GM21447 (cell line): Measurements from ENCODE around the gene SZRD1.
A peak's percentile ranks its signal among the peaks of the same experiment; 100 is the strongest.

Experiments used
- ATAC-seq: cut with Tn5 transposase; IDR thresholded peaks from one replicate; pipeline ENCODE4 v1.9.1; 2021; ENCODE audit not compliant: unreplicated experiment

SZRD1 gene

DNA sequence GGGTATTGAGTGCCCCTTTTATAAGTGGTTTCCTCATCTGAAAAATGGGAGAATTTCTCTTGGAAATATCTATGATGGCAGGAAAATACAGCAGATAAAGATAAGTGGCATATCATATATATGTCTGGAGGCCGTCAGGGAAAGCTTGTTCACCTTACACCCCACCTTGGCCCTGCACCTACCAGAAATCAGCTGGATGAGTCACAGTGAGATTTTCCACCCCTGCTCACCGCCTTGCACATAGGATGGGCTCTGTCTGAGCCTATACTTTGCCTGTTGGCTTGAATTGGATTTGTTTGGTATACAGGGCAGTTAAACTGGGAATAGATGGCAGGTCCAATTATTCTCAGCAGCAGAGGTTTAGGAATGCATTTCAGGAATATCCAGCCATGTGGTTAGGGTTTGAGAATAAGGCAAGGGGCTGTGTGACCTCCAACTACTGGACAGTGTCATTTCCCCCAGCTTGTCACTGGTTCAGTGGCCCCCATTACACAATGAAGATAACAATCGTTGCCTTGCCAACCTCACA lies 70.0 kb downstream of the SZRD1 start, which contains the start of gene SPATA21:
Gene SPATA21, minus strand, starts transcription at position 479 of the 529 bp plus-strand sequence. CDS start 6,053 bp downstream, outside the sequence.
- no peak for ATAC-seq

DNA sequence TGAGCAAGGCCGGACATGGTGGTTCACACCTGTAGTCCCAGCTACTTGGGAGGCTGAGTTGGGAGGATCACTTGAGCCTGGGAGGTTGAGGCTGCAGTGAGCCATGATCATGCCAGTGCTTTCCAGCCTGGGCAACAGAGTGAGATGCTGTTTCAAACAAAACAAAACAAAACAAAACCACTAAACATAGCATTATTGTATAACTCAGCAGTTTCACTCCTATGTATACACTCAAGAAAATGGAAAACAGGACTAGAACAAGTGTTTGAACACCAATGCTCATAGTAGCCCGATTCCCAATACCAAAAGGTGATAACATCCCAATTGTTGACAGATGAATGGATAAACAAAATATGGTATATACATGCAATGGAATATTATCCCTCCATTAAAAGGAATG lies 71.5 kb downstream of the SZRD1 start:
- no peak for ATAC-seq

DNA sequence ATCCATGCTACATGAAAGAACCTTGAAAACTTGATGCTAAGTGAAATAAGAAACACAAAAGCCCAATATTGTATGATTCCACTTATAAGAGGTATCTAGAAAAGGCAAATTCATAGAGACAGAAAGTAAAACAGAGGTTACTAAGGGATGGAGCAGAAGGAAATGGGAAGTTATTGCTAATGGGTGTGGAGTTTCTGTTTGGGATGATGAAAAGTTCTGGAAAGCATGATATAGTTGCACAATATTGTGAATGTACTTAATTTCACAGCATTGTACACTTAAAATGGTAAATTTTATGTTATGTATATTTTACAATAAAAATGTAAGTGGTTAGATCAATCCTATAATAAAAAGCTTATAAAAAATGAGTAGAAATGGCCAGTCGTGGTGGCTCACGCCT lies 71.9 kb downstream of the SZRD1 start:
- ATAC-seq: no peak

DNA sequence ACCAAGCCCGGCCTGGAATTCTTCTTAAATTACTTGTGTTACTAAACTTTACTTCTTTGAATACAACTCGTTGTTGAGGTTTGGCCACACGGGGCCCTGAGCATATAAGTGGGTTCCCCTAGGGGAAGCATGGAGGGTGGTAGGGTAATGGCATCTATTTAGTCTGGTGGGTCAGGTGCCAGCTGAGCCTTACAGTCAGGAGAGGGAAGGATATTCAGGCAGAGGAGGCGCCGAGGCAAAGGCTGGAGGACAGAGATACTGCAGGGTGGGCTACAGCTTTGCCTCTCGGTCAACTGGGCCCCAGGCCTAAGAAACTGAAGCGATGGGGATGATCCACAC lies 73.1 kb downstream of the SZRD1 start:
- peak; percentile 15 for ATAC-seq

DNA sequence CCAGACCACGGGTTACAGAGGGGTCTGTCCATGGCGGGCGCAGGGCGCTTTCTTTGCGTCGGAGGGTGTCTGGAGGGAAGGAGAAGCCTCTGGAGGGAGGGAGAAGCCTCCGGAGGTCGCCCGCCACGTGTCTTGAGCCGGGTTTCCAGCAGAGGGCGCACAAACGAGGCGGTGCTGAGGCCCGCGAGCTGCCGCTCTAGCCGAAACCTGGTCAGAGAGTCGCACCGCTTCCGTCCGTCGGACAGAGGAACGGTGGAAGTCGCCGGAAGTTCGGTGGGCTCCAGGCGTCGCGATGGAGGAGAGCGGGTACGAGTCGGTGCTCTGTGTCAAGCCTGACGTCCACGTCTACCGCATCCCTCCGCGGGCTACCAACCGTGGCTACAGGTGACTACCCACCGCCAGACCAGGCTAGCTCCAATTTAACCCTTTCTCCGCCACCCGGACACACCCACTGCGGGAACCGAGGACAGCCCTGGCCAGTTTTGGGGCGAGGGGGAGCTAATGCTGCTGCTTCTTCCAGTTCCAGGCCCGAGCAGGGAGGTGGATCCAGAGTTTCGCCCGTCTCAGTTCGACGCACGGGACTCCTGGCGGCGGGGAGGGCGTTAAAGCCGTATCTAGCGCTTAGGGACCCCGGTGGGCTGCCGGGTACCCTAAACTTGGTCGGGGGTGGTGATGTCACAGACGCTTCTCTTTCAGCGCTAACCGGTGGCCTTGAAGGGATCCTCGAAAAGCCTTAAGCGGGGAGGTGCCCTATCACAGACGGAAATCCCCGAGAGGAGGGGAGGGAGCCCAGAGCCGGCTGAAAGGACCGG lies 73.6 kb downstream of the SZRD1 start, which contains the start of gene NECAP2:
Gene NECAP2, plus strand, starts transcription at position 255 of the 812 bp plus-strand sequence. Its CDS starts 38 bp downstream, at position 293.
- ATAC-seq: peak; percentile 82

DNA sequence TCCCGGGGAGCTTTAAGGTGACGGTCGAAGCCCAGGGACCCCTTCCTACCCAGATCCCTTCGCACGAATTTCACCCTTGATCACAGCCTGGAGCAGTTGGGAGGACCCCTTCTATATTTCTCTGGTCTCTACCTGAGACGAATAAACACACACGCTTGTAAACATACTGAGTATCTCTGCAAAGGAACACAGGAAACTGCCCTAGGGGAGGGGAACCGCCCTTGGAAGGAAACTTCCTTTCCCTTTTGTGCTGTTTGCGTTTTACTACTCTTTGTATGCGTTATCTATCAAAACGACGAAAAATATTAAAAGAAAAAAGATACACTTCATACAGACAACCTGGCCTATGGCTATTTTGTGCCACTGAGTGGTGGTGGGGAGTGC lies 74.2 kb downstream of the SZRD1 start:
- ATAC-seq: peak; percentile 17

DNA sequence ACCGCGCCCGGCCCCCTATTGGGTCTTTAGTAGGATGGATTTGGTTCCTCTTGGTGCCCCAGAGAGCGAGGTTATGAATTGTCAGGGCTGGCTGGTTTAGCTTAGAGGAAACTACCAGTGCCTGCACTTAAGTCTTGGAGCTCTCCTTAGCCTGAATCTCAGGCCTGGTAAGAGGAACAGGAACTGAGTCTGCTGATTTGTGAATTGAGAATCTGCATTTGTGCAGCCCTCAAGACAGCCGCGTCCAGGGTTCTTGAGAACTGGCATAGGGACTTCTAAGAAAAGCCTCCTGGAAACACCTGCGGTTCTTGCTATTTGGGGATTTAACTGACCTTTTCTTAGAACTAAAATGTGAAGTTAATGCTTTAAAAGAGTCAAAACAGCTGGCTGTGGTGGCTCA lies 75.2 kb downstream of the SZRD1 start:
- no peak for ATAC-seq

DNA sequence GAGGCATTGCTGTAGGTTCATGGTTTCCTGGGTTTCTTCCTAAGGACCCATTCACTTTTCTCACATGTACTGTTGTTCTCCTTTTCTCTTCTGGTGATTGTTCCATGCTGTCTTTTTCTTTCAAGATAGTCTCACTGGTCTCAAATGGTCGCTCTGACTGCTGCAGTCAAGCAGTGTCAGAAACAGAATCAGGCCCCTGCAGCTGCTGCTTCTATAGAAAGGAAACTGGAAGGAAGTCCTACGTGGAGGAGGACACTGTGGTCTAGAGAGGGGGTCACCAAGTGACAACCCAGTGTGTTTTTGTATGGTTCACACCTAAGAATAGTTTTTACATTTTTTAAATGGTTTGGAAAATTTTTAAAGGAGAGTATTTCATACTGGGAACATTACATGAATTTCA lies 75.9 kb downstream of the SZRD1 start:
- ATAC-seq: no peak

DNA sequence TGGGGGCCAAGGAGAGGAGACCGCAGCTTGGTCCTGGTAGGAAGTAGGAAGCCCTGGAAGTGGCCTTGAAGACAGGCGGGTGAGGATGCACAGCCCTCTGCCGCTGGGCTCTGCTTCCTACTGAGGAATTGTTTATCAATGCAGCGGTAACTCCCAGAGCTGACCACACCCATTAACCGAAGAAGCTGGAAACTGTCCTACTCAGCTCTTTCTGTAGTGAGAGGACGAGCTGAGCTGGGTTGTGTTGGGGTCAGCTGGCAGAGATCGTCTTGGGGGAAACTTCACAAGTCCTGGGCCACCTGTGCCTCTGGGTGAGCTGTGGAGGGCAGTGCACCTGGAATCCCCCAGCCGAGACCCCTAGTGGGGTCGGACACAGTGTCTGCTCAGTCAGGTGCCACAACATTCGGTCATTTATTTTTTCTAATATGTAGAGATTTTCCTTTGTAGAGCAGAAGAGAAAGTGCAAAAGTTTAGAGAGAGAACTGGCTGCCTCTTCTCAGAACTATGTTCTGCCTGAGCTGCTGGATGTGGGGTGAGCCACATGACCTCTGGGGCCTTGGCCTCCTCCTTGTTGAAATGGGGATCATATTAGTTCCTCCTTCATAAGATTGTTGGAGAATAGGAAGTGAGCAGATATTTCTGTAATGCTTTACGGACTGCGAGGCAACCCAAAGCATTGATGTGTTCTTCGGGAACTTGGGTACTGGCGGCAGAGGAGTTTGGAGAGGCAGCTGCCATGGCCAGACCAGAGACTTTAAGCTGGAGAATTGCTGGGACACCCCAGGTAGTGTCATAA lies 77.1 kb downstream of the SZRD1 start:
- ATAC-seq: no peak

DNA sequence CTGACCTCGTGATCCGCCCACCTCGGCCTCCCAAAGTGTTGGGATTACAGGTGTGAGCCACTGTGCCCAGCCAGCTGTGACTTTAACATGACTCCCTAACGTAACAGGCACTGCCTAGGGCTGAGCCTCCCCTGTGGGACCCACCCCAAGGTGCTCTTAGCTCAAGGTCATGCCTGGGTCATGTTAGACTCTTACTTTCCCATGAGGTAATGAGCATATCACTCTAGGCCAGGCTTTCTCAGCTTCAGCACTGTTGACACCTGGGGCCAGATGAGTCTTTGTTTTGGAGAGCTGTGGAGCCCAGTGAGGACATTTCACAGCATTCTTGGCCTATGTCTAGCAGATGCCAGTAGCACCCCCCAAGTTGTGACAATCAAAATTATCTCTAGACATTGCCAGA lies 78.0 kb downstream of the SZRD1 start:
- ATAC-seq: no peak

DNA sequence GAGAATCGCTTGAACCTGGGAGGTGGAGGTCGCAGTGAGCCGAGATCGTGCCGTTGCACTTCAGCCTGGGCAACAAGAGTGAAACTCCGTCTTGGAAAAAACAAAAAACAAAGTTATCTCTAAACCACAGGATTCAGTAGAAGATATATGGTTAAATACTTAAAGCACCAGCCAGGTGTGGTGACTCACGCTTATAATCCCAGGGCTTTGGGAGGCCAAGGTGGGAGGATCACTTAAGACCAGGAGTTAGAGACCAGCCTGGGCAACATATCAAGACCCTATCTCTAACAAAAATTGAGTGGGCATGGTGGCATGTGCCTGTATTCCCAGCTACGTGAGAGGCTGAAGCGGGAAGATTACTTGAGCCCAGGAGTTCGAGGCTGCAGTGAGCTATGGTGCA lies 79.1 kb downstream of the SZRD1 start:
- ATAC-seq: no peak

DNA sequence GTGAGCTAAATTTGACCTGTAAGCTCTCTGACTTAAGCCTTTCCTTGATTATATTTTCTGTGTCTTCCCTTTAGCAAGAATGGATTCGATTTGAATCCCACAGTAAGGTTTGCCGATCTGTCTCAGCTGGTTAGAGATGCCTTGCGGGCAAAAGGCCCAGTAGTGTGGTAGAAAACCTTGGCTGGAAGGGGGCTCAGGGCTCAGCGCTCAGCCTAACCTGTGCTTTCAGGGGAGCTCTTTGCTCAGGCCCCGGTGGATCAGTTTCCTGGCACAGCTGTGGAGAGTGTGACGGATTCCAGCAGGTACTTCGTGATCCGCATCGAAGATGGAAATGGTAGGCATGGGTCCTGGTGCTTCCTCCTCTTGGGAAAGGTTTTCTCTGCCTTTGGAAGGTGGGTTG lies 80.6 kb downstream of the SZRD1 start:
- no peak for ATAC-seq
